CD4-positive, alpha-beta T cell (primary cell): ENCODE data around the gene SP3. TPM values are rescaled to one million over a fixed set of nuclear protein-coding genes. Genes with fewer than 3 reads are reported as not detected.

Source experiments
- ATAC-seq: fragments of 200-7000 bp; cut with Tn5 transposase; one replicate; pipeline ENCODE4 v1.10.0; 2022; ENCODE audit warnings: mild to moderate bottlenecking; ENCODE audit not compliant: poor library complexity
- CTCF ChIA-PET: fragments of 350-600 bp; sonication (Branson Sonifier 250); formaldehyde crosslinking; loops from one replicate; lab custom pipeline; 2021; ENCODE audit warnings: antibody characterized with exemption, inconsistent platforms; lab: Charles Lee
- POLR2A ChIA-PET: fragments of 350-600 bp; sonication (Branson Sonifier 250); formaldehyde crosslinking; loops from one replicate; lab custom pipeline; 2021; ENCODE audit warnings: antibody characterized with exemption, inconsistent platforms; lab: Charles Lee
- DNase-seq, 14 experiments: peaks; one replicate each; pipeline ENCODE4 v3.0.0-alpha.2; 2013 to 2020; ENCODE audit warnings: mixed read lengths in 2 of 14
- H3K27ac ChIP-seq, 2 donors: one replicate each; pipeline versions ENCODE4 v1.5.1 to v1.7.0; 2013; ENCODE audit warnings: low read length in 2 of 2, low read depth in 1 of 2, mild to moderate bottlenecking in 1 of 2
- H3K27me3 ChIP-seq, 2 experiments: 1 replicate in 1 of 2; 2 replicates in 1 of 2; pipeline versions ENCODE4 v1.6.1 to v1.7.0; 2013; ENCODE audit warnings: low read length in 2 of 2, control low read depth in 1 of 2, mild to moderate bottlenecking in 1 of 2, moderate library complexity in 1 of 2; ENCODE audit not compliant: insufficient read depth in 2 of 2, control insufficient read depth in 1 of 2
- H3K36me3 ChIP-seq: one replicate; pipeline ENCODE4 v1.6.1; 2013; ENCODE audit warnings: low read length, control low read depth; ENCODE audit not compliant: insufficient read depth
- H3K4me1 ChIP-seq: one replicate; pipeline ENCODE4 v1.6.1; 2013; ENCODE audit warnings: low read length, control low read depth; ENCODE audit not compliant: insufficient read depth
- H3K4me3 ChIP-seq: one replicate; pipeline ENCODE4 v1.5.1; 2013; ENCODE audit warnings: mild to moderate bottlenecking, low read length, moderate library complexity
- H3K9me3 ChIP-seq, 2 experiments: 1 replicate in 1 of 2; 2 replicates in 1 of 2; pipeline versions ENCODE4 v1.6.1 to v1.7.0; 2013; ENCODE audit warnings: low read length in 2 of 2, mild to moderate bottlenecking in 2 of 2, control low read depth in 1 of 2, moderate library complexity in 1 of 2; ENCODE audit not compliant: control insufficient read depth in 1 of 2, insufficient read depth in 1 of 2
- H3K27ac Mint-ChIP-seq: one replicate; pipeline ENCODE4 v1.8.0; 2020; ENCODE audit warnings: mixed read lengths
- H3K27me3 Mint-ChIP-seq: one replicate; pipeline ENCODE4 v1.8.0; 2021; ENCODE audit warnings: mixed read lengths
- H3K36me3 Mint-ChIP-seq: one replicate; pipeline ENCODE4 v1.8.0; 2021; ENCODE audit warnings: low read depth, mixed read lengths
- H3K4me1 Mint-ChIP-seq: one replicate; pipeline ENCODE4 v1.8.0; 2021; ENCODE audit warnings: low read depth, mixed read lengths
- H3K4me3 Mint-ChIP-seq: one replicate; pipeline ENCODE4 v1.8.0; 2020; ENCODE audit warnings: mild to moderate bottlenecking, mixed read lengths
- H3K9me3 Mint-ChIP-seq: one replicate; pipeline ENCODE4 v1.8.0; 2020; ENCODE audit warnings: mixed read lengths
- CTCF ChIP-seq: fragments of 200-600 bp; IDR thresholded peaks from one replicate; pipeline ENCODE4 v1.8.0; 2022; ENCODE audit warnings: antibody characterized with exemption, mild to moderate bottlenecking
- intact Hi-C, 2 experiments: fragments of 100-400 bp; cut with DNase I in 1 of 2; cut with micrococcal nuclease in 1 of 2; formaldehyde crosslinking; loops; one replicate each; pipeline versions ENCODE4 v1.15.1 to v1.9.0; 2023 to 2025; cut with DNase I, micrococcal nuclease
- total RNA-seq, 174 experiments: library from RNA in 2 of 174; stranded (reverse) in 2 of 174; gene quantifications; one replicate each; pipeline ENCODE4 v1.2.3 and lab custom pipeline; 2021 to 2026

The SP3 gene
- total RNA-seq, 2 experiments from 2014 or later = 159 to 166 TPM

GRCh38 chr2:173874003-173874893 is 90.9 kb downstream of the SP3 start:
- H3K4me1 ChIP-seq = no peaks in the 10 kb centered on the region
- ChIA-PET CTCF (interaction anchor here (0.7 to 1.9 kb wide), 2 partner anchors 10 to 166 kb away, joined by 3 to 6 read pairs; no protein-coding TSS in a partner anchor), POLR2A (interaction anchor here (0.9 kb wide), 1 partner anchor 12 kb away, joined by 3 read pairs; no protein-coding TSS in a partner anchor)

DNA sequence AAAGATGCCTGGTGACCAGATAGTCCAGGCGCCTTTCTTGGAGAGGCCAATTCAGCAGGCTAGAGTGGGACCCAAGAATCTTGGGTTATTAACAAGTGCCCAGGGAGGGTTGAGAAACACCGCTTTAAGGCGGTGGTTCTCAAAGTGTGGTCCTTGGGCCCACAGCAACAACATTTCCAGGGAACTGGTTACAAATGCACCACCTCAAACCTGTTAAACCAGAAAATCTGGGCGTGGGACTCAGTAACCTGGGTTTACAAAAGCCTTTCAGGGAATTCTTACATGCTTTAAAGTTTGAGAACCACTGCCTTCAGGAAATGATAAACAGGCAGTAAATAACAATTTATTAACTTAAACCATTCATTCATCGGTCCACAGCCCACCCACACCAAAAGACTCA is 92.5 kb downstream of the SP3 start:
- no peak for TF ChIP-seq CTCF
- H3K27me3 Mint-ChIP-seq = peaks cover 13% of the 10 kb centered on the region
- Histone ChIP-seq H3K9me3 (no peaks in the 10 kb centered on the region), H3K4me3 (no peak overlapping the region), H3K27me3 (no peaks in the 10 kb centered on the region), H3K4me1 (no peaks in the 10 kb centered on the region), H3K27ac (no peak overlapping the region), H3K36me3 (no peaks in the 10 kb centered on the region)
- CTCF ChIA-PET = no interaction called here
- no peak overlapping the region for H3K27ac Mint-ChIP-seq
- H3K9me3 Mint-ChIP-seq = no peaks in the 10 kb centered on the region
- POLR2A ChIA-PET = no interaction called here
- intact Hi-C loops = no loop called here
- H3K4me3 Mint-ChIP-seq = no peak overlapping the region
- DNase-seq (no peak), ATAC-seq (no peak)
- no peaks in the 10 kb centered on the region for H3K36me3 Mint-ChIP-seq
- no peaks in the 10 kb centered on the region for H3K4me1 Mint-ChIP-seq

More at GRCh38 chr2:173874003-173874893, 90.9 kb downstream of the SP3 start:
- Mint-ChIP-seq H3K36me3 (no peaks in the 10 kb centered on the region), H3K9me3 (no peaks in the 10 kb centered on the region), H3K27ac (no peak overlapping the region), H3K4me1 (no peaks in the 10 kb centered on the region), H3K27me3 (peaks cover 6% of the 10 kb centered on the region), H3K4me3 (no peak overlapping the region)
- Histone ChIP-seq H3K9me3 (no peaks in the 10 kb centered on the region), H3K36me3 (no peaks in the 10 kb centered on the region), H3K4me3 (no peak overlapping the region), H3K27ac (no peak overlapping the region), H3K27me3 (no peaks in the 10 kb centered on the region)
- TF ChIP-seq CTCF = no peak
- DNase-seq (no peak), ATAC-seq (no peak)
- intact Hi-C loops = no loop called here

DNA sequence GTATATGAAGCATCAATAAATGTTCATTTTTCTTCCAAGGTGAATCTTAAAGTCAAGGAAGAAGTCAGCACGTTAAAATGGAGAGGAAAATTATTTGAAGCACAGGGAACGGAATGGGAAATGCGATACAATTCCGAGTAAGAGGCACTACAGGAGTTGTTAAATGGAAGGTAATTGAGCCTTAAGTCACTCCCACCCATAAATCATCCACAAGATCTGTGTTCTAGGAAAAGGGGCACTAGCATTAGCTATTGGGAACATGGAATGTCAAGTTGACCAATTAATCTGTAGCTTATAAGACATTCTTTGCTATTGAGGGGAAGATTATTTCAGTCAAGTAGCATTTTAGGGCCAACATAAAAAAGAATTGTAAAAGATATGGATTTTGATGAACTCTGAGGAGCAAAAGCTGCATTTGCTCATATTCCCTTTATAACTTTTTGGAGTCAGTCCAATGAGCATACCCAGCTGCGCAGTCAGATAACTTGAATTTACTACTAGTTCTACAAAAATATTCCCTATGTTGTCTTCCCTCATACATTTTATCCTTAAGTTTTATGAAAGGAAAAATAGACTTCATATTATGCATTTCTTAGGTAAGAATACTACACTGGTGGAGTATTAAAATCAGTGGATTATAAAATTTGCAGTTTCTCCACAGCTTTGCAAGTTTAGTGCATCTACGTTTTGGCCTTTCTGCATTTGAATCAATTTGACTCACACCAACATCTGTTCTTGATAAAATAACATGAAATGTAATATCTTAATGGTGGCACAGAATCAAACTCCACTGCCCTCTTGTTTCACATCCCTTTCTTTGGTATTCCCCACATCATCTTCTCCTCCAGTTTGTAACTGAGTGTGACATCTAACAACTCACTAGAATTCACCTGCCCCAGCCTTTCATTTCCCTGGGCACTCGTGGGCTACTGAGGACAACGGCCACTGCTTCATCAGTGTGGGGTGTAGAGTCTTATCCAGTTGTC is 95.6 kb downstream of the SP3 start:
- DNase-seq = no peak
- no peak overlapping the region for H3K4me3 ChIP-seq
- Mint-ChIP-seq H3K36me3 (no peaks in the 10 kb centered on the region), H3K4me3 (no peak overlapping the region), H3K4me1 (no peaks in the 10 kb centered on the region), H3K27ac (no peak overlapping the region), H3K9me3 (no peaks in the 10 kb centered on the region), H3K27me3 (peaks cover 19% of the 10 kb centered on the region)
- H3K36me3 ChIP-seq = no peaks in the 10 kb centered on the region
- no peak for TF ChIP-seq CTCF
- no peaks in the 10 kb centered on the region for H3K9me3 ChIP-seq
- ATAC-seq = no peak
- intact Hi-C loops = no loop called here
- H3K27ac ChIP-seq = no peak overlapping the region
- no peaks in the 10 kb centered on the region for H3K27me3 ChIP-seq
- CTCF ChIA-PET = no interaction called here
- POLR2A ChIA-PET = no interaction called here
- H3K4me1 ChIP-seq = no peaks in the 10 kb centered on the region
